Measurements from ENCODE around the gene STIP1. TPM values are rescaled to one million over a fixed set of nuclear protein-coding genes. Genes with fewer than 3 reads are reported as not detected.

Gene STIP1
- total RNA-seq, 2 experiments from 2014 or later, result 476 to 486 TPM

DNA sequence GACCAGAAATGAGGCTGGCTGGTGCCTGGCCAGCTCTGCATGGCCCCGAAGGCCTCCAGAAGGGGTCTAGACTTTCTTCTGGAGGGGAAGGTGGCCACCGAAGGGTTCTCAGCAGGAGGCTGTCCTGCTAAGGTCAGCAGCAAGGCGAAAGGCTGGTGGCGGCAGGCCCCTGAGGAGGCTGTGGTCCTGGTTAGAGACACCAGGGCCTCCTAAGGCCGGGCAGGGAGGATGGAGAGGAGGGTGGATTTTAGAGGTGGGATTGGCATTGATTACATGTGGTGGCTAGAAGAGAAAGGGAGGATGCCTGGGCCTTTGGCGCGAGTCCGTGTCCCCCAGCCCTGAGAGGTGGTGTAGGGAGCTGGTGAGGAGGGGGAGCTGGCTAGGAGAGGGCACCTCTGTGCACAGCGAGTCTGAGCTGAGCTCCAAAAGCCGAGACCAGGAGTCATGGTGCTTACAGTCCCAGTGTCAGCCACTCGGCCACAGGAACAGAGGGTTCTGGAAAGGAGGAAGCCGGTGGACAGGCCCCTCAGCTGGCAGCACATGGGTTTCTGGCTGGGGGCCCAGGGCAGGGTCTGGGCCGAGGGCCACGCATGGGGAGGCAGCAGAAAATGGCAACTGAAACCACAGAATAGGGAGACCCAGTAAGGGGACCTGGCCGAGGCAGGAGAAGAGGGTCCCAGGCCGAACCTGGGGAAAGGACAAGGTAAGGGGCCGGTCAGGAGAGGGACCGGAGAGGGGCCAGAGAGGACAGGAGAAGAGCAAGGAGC, 23.0 kb downstream of the STIP1 start:
- ChIA-PET POLR2A (interaction anchor here (1.5 to 5.9 kb wide), 3 partner anchors 11 to 22 kb away, joined by 3 to 106 read pairs (median 70); partner anchors contain the start of genes NUDT22, STIP1 and TRPT1), CTCF (interaction anchor here (1.0 to 6.6 kb wide), 8 partner anchors 9 to 96 kb away, joined by 3 to 54 read pairs (median 10); partner anchors contain the start of genes FKBP2, NUDT22, PLCB3 and STIP1)

- CTCF ChIA-PET, result interaction anchor here (1.2 to 6.6 kb wide), 3 partner anchors 10 to 95 kb away, joined by 3 to 41 read pairs (median 7); partner anchors contain the start of genes NUDT22 and TRPT1
Measured at GRCh38 chr11:64209563-64209843, 23.5 kb downstream of the STIP1 start.

GRCh38 chr11:64210301-64211020, 24.5 kb downstream of the STIP1 start:
- ChIA-PET POLR2A (interaction anchor here (0.7 to 5.9 kb wide), 2 partner anchors 10 to 15 kb away, joined by 3 to 70 read pairs; partner anchors contain the start of genes NUDT22 and TRPT1), CTCF (interaction anchor here (1.2 to 1.5 kb wide), 2 partner anchors 9 to 94 kb away, joined by 3 to 7 read pairs; no protein-coding TSS in a partner anchor)

More at GRCh38 chr11:64209563-64209843, 23.5 kb downstream of the STIP1 start:
- POLR2A ChIA-PET, result interaction anchor here (5.2 to 5.9 kb wide), 2 partner anchors 16 to 22 kb away, joined by 70 to 106 read pairs; partner anchors contain the start of genes NUDT22, STIP1 and TRPT1

DNA sequence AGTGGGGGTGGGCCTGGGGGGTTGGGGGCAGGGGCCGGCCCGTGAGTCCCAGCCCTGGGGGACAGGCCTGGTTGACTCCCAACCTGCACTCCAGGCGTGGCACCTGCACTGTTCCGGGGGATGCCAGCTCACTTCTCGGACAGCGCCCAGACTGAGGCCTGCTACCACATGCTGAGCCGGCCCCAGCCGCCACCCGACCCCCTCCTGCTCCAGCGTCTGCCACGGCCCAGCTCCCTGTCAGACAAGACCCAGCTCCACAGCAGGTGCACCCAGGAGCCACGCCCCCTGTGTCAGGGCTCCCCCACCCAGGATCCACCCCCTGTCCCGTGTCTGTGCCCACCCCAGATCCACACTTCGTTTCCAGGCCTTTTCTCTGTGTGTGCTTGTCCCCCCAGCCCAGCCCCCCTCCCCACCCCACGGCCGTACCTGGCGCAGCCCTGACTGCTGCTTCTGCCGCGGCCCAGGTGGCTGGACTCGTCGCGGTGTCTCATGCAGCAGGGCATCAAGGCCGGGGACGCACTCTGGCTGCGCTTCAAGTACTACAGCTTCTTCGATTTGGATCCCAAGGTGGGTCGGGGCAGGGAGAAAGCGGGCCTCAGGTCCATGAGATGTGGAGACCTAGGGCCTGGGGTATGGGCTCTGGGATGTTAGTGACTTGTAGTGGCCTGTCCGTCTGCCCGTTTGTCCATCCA, 25.4 kb downstream of the STIP1 start:
- POLR2A ChIA-PET, result interaction anchor here (5.9 kb wide), 1 partner anchor 14 kb away, joined by 70 read pairs; the partner anchor contains the start of genes NUDT22 and TRPT1
- CTCF ChIA-PET, result no interaction called here

- CTCF ChIA-PET, result interaction anchor here (2.6 kb wide), 1 partner anchor 10 kb away, joined by 14 read pairs; the partner anchor contains the start of gene FERMT3
- POLR2A ChIA-PET, result no interaction called here
Measured at GRCh38 chr11:64216879-64217278, 30.9 kb downstream of the STIP1 start.

GRCh38 chr11:64218628-64219353, 32.8 kb downstream of the STIP1 start:
- CTCF ChIA-PET, result interaction anchor here (2.4 to 2.6 kb wide), 2 partner anchors 9 to 11 kb away, joined by 7 to 14 read pairs; partner anchors contain the start of gene FERMT3
- POLR2A ChIA-PET, result interaction anchor here (0.7 kb wide), 1 partner anchor 12 kb away, joined by 3 read pairs; the partner anchor contains the start of gene FERMT3

GRCh38 chr11:64219354-64219684, 33.3 kb downstream of the STIP1 start:
- POLR2A ChIA-PET, result interaction anchor here (0.6 kb wide), 1 partner anchor 11 kb away, joined by 3 read pairs; no protein-coding TSS in a partner anchor
- CTCF ChIA-PET, result interaction anchor here (1.4 to 2.4 kb wide), 2 partner anchors 9 to 82 kb away, joined by 3 to 7 read pairs; no protein-coding TSS in a partner anchor

- ChIA-PET CTCF (interaction anchor here (1.4 to 2.4 kb wide), 2 partner anchors 10 to 82 kb away, joined by 3 to 7 read pairs; no protein-coding TSS in a partner anchor), POLR2A (interaction anchor here (0.6 kb wide), 1 partner anchor 11 kb away, joined by 3 read pairs; no protein-coding TSS in a partner anchor)
Measured at GRCh38 chr11:64219755-64220154, 33.8 kb downstream of the STIP1 start.

DNA sequence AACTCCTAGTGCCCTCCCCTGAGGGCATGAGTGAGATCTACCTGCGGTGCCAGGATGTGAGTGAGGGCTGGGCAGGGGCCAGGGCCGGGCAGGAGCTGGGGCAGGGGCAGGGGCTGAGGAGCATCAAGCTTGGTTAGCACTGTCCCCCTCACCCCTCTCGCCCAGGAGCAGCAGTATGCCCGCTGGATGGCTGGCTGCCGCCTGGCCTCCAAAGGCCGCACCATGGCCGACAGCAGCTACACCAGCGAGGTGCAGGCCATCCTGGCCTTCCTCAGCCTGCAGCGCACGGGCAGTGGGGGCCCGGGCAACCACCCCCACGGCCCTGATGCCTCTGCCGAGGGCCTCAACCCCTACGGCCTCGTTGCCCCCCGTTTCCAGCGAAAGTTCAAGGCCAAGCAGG, 34.3 kb downstream of the STIP1 start:
- ChIA-PET CTCF (interaction anchor here (1.4 to 2.4 kb wide), 2 partner anchors 10 to 81 kb away, joined by 3 to 7 read pairs; no protein-coding TSS in a partner anchor), POLR2A (no interaction called here)

- CTCF ChIA-PET, result interaction anchor here (1.4 kb wide), 1 partner anchor 81 kb away, joined by 3 read pairs; no protein-coding TSS in a partner anchor
- POLR2A ChIA-PET, result no interaction called here
Measured at GRCh38 chr11:64220798-64221197, 34.8 kb downstream of the STIP1 start.

GRCh38 chr11:64222651-64223000, 36.7 kb downstream of the STIP1 start:
- POLR2A ChIA-PET, result interaction anchor here (4.6 kb wide), 1 partner anchor 14 kb away, joined by 70 read pairs; the partner anchor contains the start of gene FERMT3
- CTCF ChIA-PET, result interaction anchor here (5.3 kb wide), 1 partner anchor 16 kb away, joined by 41 read pairs; the partner anchor contains the start of gene FERMT3

- ChIA-PET POLR2A (interaction anchor here (0.6 to 4.6 kb wide), 3 partner anchors 15 to 39 kb away, joined by 3 to 70 read pairs (median 4); partner anchors contain the start of gene FERMT3), CTCF (interaction anchor here (1.5 to 5.3 kb wide), 2 partner anchors 17 to 20 kb away, joined by 3 to 41 read pairs; partner anchors contain the start of gene FERMT3)
Measured at GRCh38 chr11:64223001-64223651, 37.2 kb downstream of the STIP1 start.

GRCh38 chr11:64224151-64224890, 38.4 kb downstream of the STIP1 start:
- CTCF ChIA-PET, result interaction anchor here (0.7 to 5.3 kb wide), 3 partner anchors 18 to 38 kb away, joined by 3 to 41 read pairs (median 4); partner anchors contain the start of genes FERMT3 and STIP1
- POLR2A ChIA-PET, result interaction anchor here (0.6 to 4.6 kb wide), 6 partner anchors 16 to 45 kb away, joined by 3 to 70 read pairs (median 4); partner anchors contain the start of gene FERMT3

- ChIA-PET CTCF (interaction anchor here (0.7 to 5.3 kb wide), 2 partner anchors 19 to 39 kb away, joined by 4 to 41 read pairs; partner anchors contain the start of genes FERMT3 and STIP1), POLR2A (interaction anchor here (0.6 to 4.6 kb wide), 4 partner anchors 17 to 44 kb away, joined by 3 to 70 read pairs (median 4); partner anchors contain the start of gene FERMT3)
Measured at GRCh38 chr11:64224891-64225607, 39.1 kb downstream of the STIP1 start.

- CTCF ChIA-PET, result interaction anchor here (0.5 to 5.3 kb wide), 5 partner anchors 13 to 1451 kb away, joined by 3 to 41 read pairs (median 3); partner anchors contain the start of gene FERMT3
- POLR2A ChIA-PET, result interaction anchor here (0.6 to 4.6 kb wide), 9 partner anchors 15 to 84 kb away, joined by 3 to 70 read pairs (median 5); partner anchors contain the start of gene FERMT3
Measured at GRCh38 chr11:64225608-64226506, 39.9 kb downstream of the STIP1 start, which contains the start of the genes NUDT22 and TRPT1. Gene NUDT22 (plus strand): TSS chr11:64226274. CDS start chr11:64226653, 379 bp downstream. Gene TRPT1 (minus strand): TSS chr11:64226186. CDS start chr11:64225860, 326 bp downstream.
